ENCODE data around the gene RHOA. TPM values are rescaled to one million over a fixed set of nuclear protein-coding genes. Genes with fewer than 3 reads are reported as not detected.
A peak's percentile ranks its signal among the peaks of the same experiment; 100 is the strongest.

Gene RHOA
- total and polyA plus RNA-seq, 4 donors = 269 to 567 (median 432) TPM

DNA sequence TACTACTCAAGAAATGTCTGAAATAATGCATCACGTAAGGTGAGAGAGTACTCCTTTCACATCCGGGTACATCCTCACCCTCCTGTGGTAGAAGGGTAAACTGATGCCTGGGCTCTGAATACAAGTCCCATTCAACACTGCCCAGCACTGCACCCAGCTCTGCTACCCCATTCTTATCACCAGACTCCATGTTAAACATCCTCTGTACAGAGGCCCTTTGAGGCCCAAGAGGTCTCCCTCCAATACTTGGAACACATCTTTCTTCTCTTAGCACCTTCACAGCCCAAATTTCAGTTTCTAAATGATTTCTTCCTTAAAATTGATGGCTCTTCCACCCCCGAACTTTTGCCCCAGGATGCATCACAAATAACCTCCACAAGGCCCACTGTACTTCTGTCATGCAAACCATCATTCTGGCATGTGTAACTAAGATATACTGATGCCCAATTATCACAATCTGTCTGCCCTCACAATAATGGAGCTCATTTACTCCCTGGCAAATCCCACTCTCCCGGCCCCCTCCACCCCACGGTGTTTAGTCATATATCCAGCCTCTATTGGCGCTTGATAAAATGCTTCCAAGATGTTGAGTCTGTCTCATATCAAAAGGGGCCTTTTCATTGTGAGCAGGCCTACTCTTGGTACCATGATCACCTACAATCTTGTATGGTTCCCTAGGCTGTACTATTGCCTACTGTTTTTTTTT is 41.0 kb downstream of the RHOA start:
- DNase-seq (no peak), ATAC-seq (ENCODE audit: insufficient read depth, low FRiP score) (no peak)
- Histone ChIP-seq H3K9me3 (ENCODE audit: control insufficient read depth in 4 of 4, insufficient read depth in 3 of 4, low read length in 3 of 4) (no peaks in the 10 kb centered on the region), H3K27ac (ENCODE audit: low read depth in 1 of 2, low read length in 1 of 2) (no peak overlapping the region), H3K4me1 (ENCODE audit: control insufficient read depth in 5 of 5, insufficient read depth in 5 of 5, low read length in 5 of 5) (peaks cover 0 to 3% (median 0%) of the 10 kb centered on the region in 5 donors), H3K36me3 (ENCODE audit: control insufficient read depth in 4 of 4, insufficient read depth in 4 of 4, low read length in 4 of 4) (peaks cover 29 to 50% (median 36%) of the 10 kb centered on the region in 4 donors), H3K4me3 (no peak overlapping the region), H3K27me3 (ENCODE audit: control insufficient read depth in 3 of 3, insufficient read depth in 3 of 3, low read length in 2 of 3) (no peaks in the 10 kb centered on the region), H3K9ac (ENCODE audit: insufficient read depth in 1 of 2, low read length in 2 of 2) (no peak overlapping the region)
- WGBS, 2 donors = 92 to 97% methylated on average over 6 of the region's 6 CpGs
- TF ChIP-seq, protein P1, sequence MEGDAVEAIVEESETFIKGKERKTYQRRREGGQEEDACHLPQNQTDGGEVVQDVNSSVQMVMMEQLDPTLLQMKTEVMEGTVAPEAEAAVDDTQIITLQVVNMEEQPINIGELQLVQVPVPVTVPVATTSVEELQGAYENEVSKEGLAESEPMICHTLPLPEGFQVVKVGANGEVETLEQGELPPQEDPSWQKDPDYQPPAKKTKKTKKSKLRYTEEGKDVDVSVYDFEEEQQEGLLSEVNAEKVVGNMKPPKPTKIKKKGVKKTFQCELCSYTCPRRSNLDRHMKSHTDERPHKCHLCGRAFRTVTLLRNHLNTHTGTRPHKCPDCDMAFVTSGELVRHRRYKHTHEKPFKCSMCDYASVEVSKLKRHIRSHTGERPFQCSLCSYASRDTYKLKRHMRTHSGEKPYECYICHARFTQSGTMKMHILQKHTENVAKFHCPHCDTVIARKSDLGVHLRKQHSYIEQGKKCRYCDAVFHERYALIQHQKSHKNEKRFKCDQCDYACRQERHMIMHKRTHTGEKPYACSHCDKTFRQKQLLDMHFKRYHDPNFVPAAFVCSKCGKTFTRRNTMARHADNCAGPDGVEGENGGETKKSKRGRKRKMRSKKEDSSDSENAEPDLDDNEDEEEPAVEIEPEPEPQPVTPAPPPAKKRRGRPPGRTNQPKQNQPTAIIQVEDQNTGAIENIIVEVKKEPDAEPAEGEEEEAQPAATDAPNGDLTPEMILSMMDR (IDR thresholded peaks at IDR 0.05; ENCODE audit: control extremely low read depth, extremely low read depth) = no peak

DNA sequence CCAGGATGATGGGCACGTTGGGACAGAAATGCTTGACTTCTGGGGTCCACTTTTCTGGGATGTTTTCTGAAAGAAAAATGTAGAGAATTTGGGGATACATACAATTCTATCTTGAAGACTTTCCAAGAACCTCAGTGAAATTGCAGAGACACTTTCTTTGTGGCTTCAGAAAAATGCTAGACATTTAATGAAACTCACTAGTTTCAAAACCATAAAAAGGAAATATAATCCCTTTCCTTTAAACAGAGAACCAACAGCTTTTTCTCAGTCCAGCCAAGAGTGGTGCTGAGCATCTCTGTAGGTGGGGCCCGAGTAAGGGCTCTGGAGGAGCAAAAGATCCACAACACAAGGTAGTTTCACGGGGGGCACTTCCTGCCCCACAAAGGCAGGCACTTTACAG is 49.2 kb downstream of the RHOA start:
- Histone ChIP-seq H3K4me1 (ENCODE audit: control insufficient read depth in 5 of 5, insufficient read depth in 5 of 5, low read length in 5 of 5) (peaks cover 0 to 11% (median 0%) of the 10 kb centered on the region in 5 donors), H3K27me3 (ENCODE audit: control insufficient read depth in 3 of 3, insufficient read depth in 3 of 3, low read length in 2 of 3) (no peaks in the 10 kb centered on the region), H3K9me3 (ENCODE audit: control insufficient read depth in 4 of 4, insufficient read depth in 3 of 4, low read length in 3 of 4) (no peaks in the 10 kb centered on the region), H3K27ac (ENCODE audit: low read depth in 1 of 2, low read length in 1 of 2) (no peak overlapping the region), H3K9ac (ENCODE audit: insufficient read depth in 1 of 2, low read length in 2 of 2) (no peak overlapping the region), H3K36me3 (ENCODE audit: control insufficient read depth in 4 of 4, insufficient read depth in 4 of 4, low read length in 4 of 4) (peaks cover 20 to 38% (median 31%) of the 10 kb centered on the region in 4 donors), H3K4me3 (no peak overlapping the region)
- no peak for ATAC-seq (ENCODE audit: insufficient read depth, low FRiP score)
- no peak for DNase-seq
- 83 to 85% methylated on average over 3 of the region's 3 CpGs for WGBS, 2 donors
- TF ChIP-seq, protein P1 (IDR thresholded peaks at IDR 0.05; ENCODE audit: control extremely low read depth, extremely low read depth) = no peak

DNA sequence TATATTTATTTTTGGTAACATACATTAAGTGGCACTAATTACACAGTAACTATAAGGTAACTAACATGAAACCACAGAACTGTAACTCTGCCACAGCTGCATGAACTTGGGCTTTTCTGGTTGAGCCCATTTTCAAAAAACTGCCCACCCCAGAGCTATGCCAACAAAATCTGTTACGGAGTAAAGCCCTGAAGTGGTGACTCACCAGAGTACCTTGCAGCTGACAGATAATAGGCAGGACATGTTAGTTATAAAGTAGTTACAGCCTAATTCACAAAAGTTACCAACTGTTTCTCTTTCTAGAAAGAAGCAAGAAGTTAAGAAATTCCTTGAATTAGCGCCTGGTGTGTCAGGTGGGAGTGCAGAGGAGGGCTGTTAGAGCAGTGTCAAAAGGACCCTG is 52.2 kb downstream of the RHOA start:
- peaks cover 25 to 32% (median 30%) of the 10 kb centered on the region in 4 donors for H3K36me3 ChIP-seq (ENCODE audit: control insufficient read depth in 4 of 4, insufficient read depth in 4 of 4, low read length in 4 of 4)
- H3K27ac ChIP-seq (ENCODE audit: low read depth in 1 of 2, low read length in 1 of 2) = peak overlapping the region in 1 of 2 donors; percentile 52
- whole genome bisulfite sequencing, 2 donors = 83 to 84% methylated on average over 2 of the region's 2 CpGs
- H3K9ac ChIP-seq (ENCODE audit: insufficient read depth in 1 of 2, low read length in 2 of 2) = no peak overlapping the region
- H3K4me3 ChIP-seq = no peak overlapping the region
- no peaks in the 10 kb centered on the region for H3K9me3 ChIP-seq (ENCODE audit: control insufficient read depth in 4 of 4, insufficient read depth in 3 of 4, low read length in 3 of 4)
- peaks cover 0 to 18% (median 6%) of the 10 kb centered on the region in 5 donors for H3K4me1 ChIP-seq (ENCODE audit: control insufficient read depth in 5 of 5, insufficient read depth in 5 of 5, low read length in 5 of 5)
- ATAC-seq (ENCODE audit: insufficient read depth, low FRiP score) = no peak
- TF ChIP-seq, protein P1 (IDR thresholded peaks at IDR 0.05; ENCODE audit: control extremely low read depth, extremely low read depth) = no peak
- no peak for DNase-seq
- H3K27me3 ChIP-seq (ENCODE audit: control insufficient read depth in 3 of 3, insufficient read depth in 3 of 3, low read length in 2 of 3) = no peaks in the 10 kb centered on the region

Measured in lung (tissue), 12 donors.